Activated CD4-positive, CD25-positive, alpha-beta regulatory T cell (primary cell): ENCODE results near the gene FAM200A.
"Not testable (repeated sequence)": the region's sequence is repeated elsewhere in the genome, so short reads cannot be mapped to it uniquely, and the experiment has no call there.

Experiments used
- DNase-seq, 4 experiments: peaks; one replicate each; lab custom pipeline; 2025; lab: John Stamatoyannopoulos, UW

Gene FAM200A

GRCh38 chr7:99551767-99552463 lies at the start of gene FAM200A:
FAM200A (minus strand) TSS chr7:99552114; CDS start chr7:99548407, 3,707 bp downstream.
- peak; percentile 51 to 76 (median 68) for DNase-seq

GRCh38 chr7:99599836-99600235 lies 47.9 kb upstream of the FAM200A start:
- no peak for DNase-seq

DNA sequence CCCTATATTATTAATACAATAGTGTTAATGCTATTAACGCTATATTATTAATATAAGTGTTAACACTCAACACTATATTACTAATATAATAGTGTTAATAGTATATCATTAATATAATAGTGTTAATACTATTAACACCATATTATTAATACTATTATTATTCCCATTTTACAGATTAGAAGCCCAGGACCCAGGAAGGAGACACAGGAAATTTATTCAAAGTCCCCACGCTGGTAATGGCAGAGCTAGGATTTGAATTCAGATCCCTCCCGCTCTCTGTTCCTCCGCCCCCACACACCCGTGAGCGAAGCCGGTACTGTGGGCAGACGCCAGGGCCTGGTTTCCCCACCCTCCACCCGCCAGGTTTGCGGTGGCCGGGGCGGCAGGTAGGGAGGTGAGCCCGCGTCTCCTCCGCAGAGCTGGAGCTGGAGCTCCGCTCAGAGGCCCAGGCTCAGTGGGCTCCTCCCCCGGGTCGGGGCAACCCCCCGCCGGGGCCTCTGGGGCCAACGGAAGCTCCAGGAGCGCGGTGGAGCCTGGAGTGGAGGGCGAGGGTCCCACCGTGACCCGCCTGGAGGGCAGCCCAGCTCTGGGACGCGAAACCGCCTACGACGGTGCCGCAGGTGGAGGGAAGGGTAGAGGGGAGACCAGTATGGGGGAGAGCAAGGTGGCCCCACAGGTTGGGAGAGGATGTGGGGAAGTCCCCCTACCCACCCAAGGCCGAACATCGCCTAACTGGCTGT lies 46.0 kb upstream of the FAM200A start, which contains the start of gene TMEM225B:
Gene TMEM225B (plus strand): TSS at position 506 of the 740 bp plus-strand sequence. CDS start 6,122 bp downstream, outside the sequence.
- no peak for DNase-seq

GRCh38 chr7:99596408-99596955 lies 44.6 kb upstream of the FAM200A start:
- no peak for DNase-seq

GRCh38 chr7:99594948-99595745 lies 43.2 kb upstream of the FAM200A start:
- DNase-seq, result no peak

DNA sequence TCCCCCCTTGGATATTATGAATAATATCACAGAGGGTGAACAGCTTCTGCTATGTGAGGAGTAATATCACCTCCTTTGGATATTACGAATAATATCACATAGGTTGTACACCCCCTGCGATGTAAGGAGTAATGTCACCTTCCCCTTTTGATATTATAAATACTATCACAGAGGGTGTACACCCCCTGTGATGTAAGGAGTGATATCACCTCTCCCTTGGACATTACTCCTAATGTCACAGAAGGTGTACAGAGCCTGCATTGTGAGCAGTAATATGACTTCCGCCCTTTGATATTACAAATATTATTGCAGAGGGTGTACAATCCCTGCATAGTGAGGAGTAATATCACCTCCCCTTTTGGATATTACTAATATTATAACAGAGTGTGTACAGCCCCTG lies 37.0 kb upstream of the FAM200A start:
- no peak for DNase-seq

GRCh38 chr7:99580778-99581332 lies 28.9 kb upstream of the FAM200A start:
- DNase-seq, result not testable (repeated sequence)

DNA sequence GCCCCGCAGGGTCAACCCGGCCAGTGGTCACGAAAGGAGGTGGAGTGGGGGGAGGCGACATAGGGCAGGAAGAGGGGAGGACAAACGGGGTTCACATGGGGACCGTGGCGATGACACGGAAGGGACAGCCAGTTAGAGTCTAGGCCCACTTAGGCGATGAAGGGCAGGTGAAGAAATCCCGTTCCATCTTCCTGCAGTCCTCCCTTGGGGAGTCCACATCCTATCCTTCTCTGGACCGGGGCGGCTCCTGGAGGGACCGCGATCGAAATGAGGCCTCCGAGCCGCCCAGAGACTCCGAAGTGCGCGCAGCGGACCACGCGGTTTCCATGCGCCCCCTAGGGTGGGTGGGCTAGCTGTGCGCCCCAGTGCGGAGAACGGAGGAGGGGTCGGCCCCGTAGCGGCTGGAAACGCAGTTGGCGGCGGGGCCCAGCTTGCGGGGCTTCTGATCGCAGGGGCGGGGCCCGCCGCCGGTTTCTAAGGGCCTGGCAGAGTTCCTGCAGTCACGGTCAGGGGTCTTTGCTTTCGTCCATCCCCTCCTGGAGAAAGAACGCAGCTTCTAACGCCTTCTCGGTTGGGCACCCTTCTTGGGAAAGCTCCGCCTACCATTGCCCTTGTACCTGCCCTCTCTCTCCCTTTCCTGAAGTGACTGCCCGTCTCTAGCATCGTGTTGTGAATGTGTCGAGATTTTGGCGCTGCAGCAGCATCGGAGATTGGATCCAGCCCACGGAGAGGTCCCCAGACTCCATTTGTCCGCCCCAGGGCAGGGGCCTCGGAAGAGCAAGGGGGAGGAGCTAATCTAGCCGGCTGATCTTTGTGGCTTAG lies 28.3 kb upstream of the FAM200A start:
- peak; percentile 17 to 55 (median 42) for DNase-seq

- no peak for DNase-seq
These were observed 27.5 kb upstream of the FAM200A start for GRCh38 chr7:99579281-99579955.

- DNase-seq, result no peak
These were observed 24.3 kb upstream of the FAM200A start for GRCh38 chr7:99576251-99576650.

DNA sequence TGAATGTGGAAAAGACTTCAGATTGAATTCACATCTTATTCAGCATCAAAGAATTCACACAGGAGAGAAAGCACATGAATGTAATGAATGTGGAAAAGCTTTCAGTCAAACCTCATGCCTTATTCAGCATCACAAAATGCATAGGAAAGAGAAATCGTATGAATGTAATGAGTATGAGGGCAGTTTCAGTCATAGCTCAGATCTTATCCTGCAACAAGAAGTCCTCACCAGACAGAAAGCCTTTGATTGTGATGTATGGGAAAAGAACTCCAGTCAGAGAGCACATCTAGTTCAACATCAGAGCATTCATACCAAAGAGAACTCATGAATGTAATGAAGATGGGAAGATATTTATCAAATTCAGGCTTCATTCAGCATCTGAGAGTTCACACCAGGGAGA lies 21.3 kb upstream of the FAM200A start:
- no peak for DNase-seq

DNA sequence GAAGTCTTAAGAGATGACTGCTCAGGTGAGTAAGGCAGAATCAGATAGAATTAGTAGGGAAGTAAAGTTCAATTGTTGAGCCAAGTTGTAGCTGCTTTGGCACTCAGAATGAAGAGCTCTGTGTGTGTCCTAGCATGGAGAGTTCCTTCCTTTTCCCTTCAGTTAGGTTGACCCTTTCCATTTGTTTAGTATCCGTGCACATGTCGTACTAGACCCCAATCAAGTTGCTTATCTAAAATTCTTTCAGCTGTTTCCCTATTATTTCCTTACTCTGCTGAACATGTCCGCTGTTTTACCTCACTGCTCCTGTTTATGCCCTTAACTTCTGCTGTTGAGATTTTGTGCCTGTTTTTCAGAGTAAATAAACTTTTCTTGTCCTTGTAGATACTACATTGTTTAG lies 19.9 kb upstream of the FAM200A start:
- DNase-seq, result no peak

DNA sequence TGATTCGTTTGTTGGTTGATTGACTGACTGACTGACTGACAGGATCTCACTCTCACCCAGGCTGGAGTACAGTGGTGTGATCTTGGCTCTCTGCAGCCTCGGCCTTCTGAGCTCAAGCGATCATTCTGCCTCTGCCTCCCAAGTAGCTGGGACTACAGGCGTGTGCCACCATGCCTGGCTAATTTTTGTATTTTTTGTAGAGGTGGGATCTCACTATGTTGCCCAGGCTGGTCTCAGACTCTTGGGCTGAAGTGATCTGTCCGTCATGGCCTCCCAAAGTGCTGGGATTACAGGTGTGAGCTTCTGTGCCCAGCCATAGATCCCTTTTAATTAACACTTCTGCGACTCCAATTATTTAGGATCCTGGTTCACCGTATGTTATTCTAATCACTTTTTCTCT lies 16.9 kb upstream of the FAM200A start:
- not testable (repeated sequence) for DNase-seq

DNA sequence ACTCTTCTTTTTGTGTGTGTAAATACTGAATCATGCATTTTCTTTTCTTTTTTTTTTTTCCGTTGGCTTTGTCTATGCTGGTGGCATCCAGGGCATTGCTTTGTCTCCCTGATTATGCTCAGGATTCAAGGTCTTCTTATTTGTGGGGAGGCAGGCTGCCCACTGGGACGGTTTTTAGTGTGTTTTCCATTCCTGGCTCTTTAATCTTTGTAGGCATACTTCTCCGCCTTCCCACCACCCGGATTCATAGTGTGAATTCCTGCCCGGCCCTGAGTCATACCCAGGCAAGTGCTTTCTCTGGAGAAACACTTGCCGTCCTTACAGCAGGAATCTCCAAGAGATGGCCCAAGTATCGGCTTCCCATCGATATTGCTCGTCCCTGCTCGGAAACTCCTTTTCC lies 11.7 kb upstream of the FAM200A start:
- DNase-seq, result no peak

GRCh38 chr7:99562832-99563231 lies 10.9 kb upstream of the FAM200A start:
- DNase-seq, result no peak

GRCh38 chr7:99562114-99562784 lies 10.3 kb upstream of the FAM200A start:
- no peak for DNase-seq

DNA sequence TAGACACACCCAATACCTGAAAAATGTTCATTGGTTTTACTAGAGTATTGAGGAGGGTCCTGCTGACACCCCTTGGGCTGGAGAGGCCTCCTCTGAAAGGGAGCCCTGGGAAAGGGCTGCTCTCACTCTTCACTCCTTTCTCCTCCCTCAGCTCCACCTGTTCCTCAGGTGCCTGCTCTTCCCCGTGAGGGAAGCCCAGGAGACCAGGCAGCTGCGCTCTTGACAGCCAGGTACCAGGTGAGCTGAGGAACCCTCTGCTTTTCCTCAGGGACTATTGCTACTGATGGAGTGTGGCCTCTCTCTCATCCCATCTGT lies 9.8 kb upstream of the FAM200A start:
- DNase-seq, result no peak

DNA sequence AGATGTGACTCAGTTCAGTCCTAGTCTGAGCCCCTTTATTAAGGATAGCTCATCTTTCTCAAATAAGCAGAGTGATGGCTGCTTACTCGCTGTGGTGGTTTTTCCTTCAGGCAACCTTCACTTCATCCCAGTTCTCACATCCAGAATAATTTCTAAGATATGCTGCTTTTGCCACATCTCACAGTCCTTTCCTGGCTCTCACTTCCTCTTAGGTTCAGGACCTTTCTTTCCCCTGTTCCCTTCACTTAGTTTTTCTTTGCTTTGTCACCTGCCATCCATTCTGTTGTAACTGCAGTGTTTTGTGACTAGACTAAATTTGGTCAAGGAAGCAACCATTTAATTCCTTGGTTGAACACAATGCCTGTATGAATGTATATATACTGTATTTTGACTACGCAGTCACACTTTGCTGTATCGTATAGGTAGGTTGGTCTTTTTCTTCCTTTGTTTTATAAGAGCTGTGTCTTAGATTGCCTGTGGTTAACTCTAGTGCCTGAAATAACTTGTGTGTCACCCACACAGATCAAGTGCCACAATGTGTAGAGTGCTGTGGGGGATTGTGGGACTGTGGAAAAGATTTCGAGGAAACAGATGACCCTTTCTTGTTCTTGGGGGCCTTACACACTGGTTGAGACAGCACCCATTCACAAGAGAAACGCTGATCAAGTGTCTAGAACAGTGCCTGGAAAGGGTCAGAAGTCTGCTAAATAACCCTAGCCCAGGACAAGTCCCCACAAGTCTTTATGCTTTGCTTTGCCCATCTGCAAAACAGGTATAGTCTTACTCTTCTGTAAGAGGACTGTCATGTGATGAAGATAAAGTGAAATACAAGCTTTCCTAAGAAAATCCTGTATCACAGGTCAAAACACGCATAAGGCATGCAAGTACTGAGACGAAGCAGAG lies 9.2 kb upstream of the FAM200A start:
- no peak for DNase-seq
